Duodenal mucosa (tissue), 2 donors: ENCODE data around the gene MOK.
"Not testable (repeated sequence)": the region's sequence is repeated elsewhere in the genome, so short reads cannot be mapped to it uniquely, and the experiment has no call there.

Source experiments
- H3K27ac ChIP-seq: one replicate; pipeline ENCODE4 v1.7.0; 2013; ENCODE audit warnings: low read depth, low read length
- H3K27me3 ChIP-seq, 2 donors: one replicate each; pipeline ENCODE4 v1.7.0; 2013; ENCODE audit warnings: low read length in 2 of 2, control low read depth in 1 of 2; ENCODE audit not compliant: insufficient read depth in 2 of 2, control insufficient read depth in 1 of 2
- H3K36me3 ChIP-seq, 2 donors: one replicate each; pipeline ENCODE4 v1.7.0; 2013; ENCODE audit warnings: low read length in 2 of 2, control low read depth in 1 of 2; ENCODE audit not compliant: insufficient read depth in 2 of 2, control insufficient read depth in 1 of 2
- H3K4me1 ChIP-seq, 2 donors: one replicate each; pipeline ENCODE4 v1.7.0; 2013; ENCODE audit warnings: low read length in 2 of 2, control low read depth in 1 of 2; ENCODE audit not compliant: insufficient read depth in 2 of 2, control insufficient read depth in 1 of 2
- H3K4me3 ChIP-seq, 2 donors: one replicate each; pipeline ENCODE4 v1.7.0; 2013; ENCODE audit warnings: low read length in 2 of 2, low read depth in 1 of 2
- H3K9ac ChIP-seq, 2 donors: one replicate each; pipeline ENCODE4 v1.7.0; 2013; ENCODE audit warnings: low read length in 2 of 2, low read depth in 1 of 2
- H3K9me3 ChIP-seq, 2 donors: one replicate each; pipeline ENCODE4 v1.7.0; 2013; ENCODE audit warnings: low read length in 2 of 2, control low read depth in 1 of 2; ENCODE audit not compliant: control insufficient read depth in 1 of 2

MOK gene, protein sequence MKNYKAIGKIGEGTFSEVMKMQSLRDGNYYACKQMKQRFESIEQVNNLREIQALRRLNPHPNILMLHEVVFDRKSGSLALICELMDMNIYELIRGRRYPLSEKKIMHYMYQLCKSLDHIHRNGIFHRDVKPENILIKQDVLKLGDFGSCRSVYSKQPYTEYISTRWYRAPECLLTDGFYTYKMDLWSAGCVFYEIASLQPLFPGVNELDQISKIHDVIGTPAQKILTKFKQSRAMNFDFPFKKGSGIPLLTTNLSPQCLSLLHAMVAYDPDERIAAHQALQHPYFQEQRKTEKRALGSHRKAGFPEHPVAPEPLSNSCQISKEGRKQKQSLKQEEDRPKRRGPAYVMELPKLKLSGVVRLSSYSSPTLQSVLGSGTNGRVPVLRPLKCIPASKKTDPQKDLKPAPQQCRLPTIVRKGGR

DNA sequence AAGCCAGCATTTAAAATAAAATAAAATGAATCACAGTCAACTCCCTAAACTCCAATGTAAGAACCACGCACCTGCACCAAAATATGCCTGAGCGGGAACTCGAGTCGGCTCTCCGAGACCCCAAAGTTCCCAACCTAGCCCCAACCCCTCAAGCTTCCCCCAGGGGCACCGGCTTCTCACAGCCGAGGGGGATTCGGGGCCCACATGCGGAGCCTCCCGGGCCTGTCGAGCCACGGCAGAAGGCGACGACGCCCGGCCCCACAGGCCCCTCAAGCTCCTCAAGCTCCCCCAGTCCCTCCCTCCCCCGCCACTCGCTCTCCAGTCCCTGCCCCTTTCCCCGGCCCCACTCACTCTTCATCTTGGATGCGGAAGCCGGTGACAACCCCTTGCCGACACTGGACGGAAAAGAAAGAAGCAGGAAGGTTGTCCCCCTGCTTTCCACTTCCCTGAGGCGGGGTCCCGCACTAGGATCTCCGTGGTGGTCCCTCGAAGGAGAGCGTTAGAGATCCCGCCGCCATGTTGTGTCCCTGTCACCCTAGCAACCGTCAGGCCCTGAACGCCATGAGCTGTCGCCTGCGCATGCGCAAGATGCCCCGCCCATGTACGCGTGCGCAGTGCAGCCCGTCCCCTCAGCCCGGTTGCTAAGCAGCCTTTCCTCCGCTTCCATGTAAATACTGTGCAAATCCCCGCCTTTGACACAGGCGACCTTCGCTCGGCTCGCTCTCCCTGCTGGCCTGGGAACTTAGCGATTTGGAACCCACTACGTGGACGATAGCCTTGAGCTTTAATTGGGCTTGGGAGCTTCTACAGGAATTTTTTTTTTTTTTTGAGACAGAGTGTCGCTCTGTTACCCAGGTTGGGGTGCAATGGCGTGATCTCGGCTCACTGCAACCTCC lies at the start of gene MOK:
Gene MOK, minus strand, starts transcription at position 554 of the 896 bp plus-strand sequence. Its CDS starts 196 bp downstream, at position 358.
- H3K4me1 ChIP-seq, result peaks cover 3 to 5% of the 10 kb centered on the region in 2 donors
- H3K27ac ChIP-seq, result no peak within 1 kb of the TSS
- no peaks in the 10 kb centered on the region for H3K36me3 ChIP-seq
- H3K9ac ChIP-seq, result peak within 1 kb of the TSS; percentile 49 to 60
- H3K27me3 ChIP-seq, result no peaks in the 10 kb centered on the region
- H3K4me3 ChIP-seq, result peak within 1 kb of the TSS; percentile 82 to 98
- no peaks in the 10 kb centered on the region for H3K9me3 ChIP-seq

DNA sequence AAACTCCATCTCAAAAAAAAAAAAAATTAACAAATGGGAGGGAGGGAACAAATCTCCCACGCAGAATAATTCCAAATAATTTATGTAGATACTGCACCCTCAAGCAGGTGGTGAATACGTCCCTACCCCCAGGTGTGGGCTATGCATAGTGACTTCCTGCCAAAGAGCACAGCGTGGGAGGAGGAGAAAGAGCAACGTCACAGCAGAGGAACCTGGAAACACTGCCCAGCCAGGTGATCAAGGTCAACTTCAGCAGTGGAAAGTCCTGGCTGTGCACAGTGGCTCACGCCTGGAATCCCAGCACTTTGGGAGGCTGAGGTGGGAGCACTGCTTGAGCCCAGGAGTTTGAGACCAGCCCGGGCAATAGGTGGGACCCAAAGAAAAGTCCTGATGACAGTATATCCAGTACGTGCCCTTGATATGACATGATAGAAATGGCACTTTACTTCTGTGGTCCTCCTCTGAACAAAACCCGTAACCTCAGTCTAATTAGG lies 48.2 kb upstream of the MOK start:
- peaks cover 11 to 74% of the 10 kb centered on the region in 2 donors for H3K36me3 ChIP-seq
- no peaks in the 10 kb centered on the region for H3K4me1 ChIP-seq
- no peak overlapping the region for H3K4me3 ChIP-seq
- H3K27me3 ChIP-seq, result no peaks in the 10 kb centered on the region
- no peaks in the 10 kb centered on the region for H3K9me3 ChIP-seq
- no peak overlapping the region for H3K9ac ChIP-seq
- no peak overlapping the region for H3K27ac ChIP-seq

DNA sequence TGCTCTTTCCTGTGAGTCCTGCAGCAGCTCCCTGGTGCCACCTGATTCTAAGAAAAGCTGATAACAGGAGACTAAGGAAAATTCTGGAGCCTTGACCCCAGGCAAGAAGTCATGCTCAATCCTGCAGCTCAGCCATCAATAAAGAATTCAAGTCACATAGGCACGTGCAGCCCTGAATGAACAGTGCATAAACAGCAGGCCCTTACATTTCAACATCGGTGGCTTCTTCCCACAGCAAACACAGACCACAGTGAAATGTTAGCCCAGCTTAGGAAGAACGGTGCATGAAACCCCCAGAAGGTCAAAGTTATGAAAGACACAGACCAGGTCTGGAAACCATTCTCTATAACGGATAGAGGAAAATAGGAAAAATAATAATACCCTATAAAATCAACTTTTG lies 47.2 kb upstream of the MOK start:
- Histone ChIP-seq H3K27ac (no peak overlapping the region), H3K36me3 (peaks cover 19 to 74% of the 10 kb centered on the region in 2 donors), H3K9ac (no peak overlapping the region), H3K4me3 (no peak overlapping the region), H3K4me1 (no peaks in the 10 kb centered on the region), H3K27me3 (no peaks in the 10 kb centered on the region), H3K9me3 (no peaks in the 10 kb centered on the region)

DNA sequence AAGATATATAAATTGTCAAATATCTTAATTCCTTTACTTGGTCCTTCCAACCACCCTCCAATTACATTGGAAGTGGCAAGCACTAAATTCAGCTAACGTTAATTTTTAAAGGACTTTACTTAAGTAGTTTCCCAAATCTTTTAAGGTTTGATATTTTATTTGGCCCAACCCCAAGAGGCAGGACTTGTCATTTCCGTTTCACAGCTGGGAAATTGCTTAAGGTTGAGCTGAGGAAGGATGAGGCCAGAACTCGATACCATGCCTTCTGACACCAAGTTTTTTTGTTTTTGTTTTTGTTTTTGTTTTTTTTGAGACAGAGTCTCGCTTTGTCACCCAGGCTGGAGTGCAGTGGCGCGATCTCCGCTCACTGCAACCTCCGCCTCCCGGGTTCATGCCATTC lies 46.6 kb upstream of the MOK start:
- H3K9me3 ChIP-seq, H3K27me3 ChIP-seq, H3K9ac ChIP-seq, H3K4me3 ChIP-seq, H3K4me1 ChIP-seq: not testable (repeated sequence)
- H3K36me3 ChIP-seq, result peaks cover 19 to 74% of the 10 kb centered on the region in 2 donors
- peak overlapping the region; percentile 25 for H3K27ac ChIP-seq

DNA sequence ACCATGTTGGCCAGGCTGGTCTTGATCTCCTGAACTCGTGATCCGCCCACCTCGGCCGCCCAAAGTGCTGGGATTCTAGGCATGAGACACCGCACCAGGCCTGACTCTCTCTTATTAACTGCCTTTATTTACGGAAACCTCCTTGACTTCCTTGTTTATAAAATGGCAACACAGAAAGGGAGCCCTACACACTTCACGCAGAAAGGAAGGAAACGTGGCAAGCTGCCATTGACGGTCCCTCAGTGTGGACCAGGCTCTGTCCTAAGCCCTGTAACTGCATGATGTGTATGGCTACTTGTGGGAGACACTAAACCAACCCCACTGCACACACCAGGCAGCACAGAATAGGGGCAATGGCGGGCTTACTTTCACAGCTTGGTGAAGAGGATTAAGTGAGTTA lies 46.1 kb upstream of the MOK start:
- H3K9ac ChIP-seq, result no peak overlapping the region
- H3K4me3 ChIP-seq, result no peak overlapping the region
- no peaks in the 10 kb centered on the region for H3K4me1 ChIP-seq
- peak overlapping the region; percentile 25 for H3K27ac ChIP-seq
- no peaks in the 10 kb centered on the region for H3K27me3 ChIP-seq
- H3K9me3 ChIP-seq, result no peaks in the 10 kb centered on the region
- peaks cover 19 to 75% of the 10 kb centered on the region in 2 donors for H3K36me3 ChIP-seq

DNA sequence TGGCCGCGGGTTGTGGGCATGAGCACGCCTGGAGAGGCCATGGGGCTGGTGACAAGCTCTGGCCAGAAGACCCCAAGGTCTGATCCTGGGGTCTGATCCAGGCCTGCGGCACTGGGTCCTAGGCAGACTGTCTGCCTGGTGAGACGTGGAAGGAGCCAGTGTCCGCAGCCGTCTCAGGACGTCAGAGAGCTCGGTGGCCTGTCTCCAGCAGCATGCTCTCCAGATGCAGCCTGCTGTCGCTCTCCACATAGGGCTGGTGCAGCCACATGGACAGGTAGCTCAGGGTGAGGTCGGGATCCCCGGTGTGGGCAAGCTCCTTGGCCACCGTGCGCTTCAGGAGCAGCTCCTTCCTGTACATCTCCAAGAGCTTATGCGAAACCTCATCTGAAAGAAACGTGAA lies 43.4 kb upstream of the MOK start:
- no peaks in the 10 kb centered on the region for H3K9me3 ChIP-seq
- H3K36me3 ChIP-seq, result peaks cover 34 to 69% of the 10 kb centered on the region in 2 donors
- H3K27ac ChIP-seq, result no peak overlapping the region

DNA sequence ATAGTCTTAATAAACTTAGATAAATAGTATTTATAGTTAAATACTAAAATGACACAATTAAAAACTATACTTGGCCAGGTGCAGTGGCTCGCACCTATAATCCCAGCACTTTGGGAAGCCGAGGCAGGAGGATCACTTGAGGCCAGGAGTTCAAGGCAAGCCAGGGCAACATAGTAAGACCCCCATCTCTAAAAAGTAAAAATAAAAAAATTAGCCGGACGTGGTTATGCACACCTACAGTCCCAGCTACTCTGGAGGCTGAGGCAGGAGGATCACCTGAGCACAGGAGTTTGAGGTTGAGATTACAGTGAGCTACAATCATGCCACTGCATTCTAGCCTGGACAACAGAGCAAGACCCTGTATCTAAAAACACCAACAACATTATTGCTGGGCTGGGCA lies 41.7 kb upstream of the MOK start:
- Histone ChIP-seq H3K9me3 (no peaks in the 10 kb centered on the region), H3K9ac (no peak overlapping the region), H3K27me3 (no peaks in the 10 kb centered on the region), H3K4me3 (no peak overlapping the region), H3K27ac (no peak overlapping the region), H3K4me1 (no peaks in the 10 kb centered on the region), H3K36me3 (peaks cover 34 to 70% of the 10 kb centered on the region in 2 donors)

More for the DNA sequence above, 43.4 kb upstream of the MOK start:
- no peak overlapping the region for H3K9ac ChIP-seq
- H3K4me3 ChIP-seq, result no peak overlapping the region
- no peaks in the 10 kb centered on the region for H3K27me3 ChIP-seq
- no peaks in the 10 kb centered on the region for H3K4me1 ChIP-seq

DNA sequence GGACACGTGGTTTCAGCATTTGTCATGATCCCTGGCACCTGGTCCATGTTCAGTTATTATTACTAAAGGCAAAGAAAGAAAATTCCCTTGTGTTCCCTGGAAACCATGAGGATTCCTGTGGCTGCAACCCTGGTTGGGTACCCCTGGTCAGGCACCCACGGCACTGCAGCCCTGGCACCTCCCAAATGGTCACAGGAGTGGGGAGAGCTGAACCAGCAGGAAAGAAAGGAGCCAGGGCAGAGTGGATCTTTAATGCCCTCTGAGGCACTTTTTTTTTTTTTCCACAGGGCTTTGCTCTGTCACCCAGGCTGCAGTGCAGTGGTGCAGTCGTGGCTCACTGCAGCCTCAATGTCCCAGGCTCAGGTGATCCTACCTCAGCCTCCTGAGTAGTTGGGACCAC lies 40.3 kb upstream of the MOK start:
- no peaks in the 10 kb centered on the region for H3K9me3 ChIP-seq

DNA sequence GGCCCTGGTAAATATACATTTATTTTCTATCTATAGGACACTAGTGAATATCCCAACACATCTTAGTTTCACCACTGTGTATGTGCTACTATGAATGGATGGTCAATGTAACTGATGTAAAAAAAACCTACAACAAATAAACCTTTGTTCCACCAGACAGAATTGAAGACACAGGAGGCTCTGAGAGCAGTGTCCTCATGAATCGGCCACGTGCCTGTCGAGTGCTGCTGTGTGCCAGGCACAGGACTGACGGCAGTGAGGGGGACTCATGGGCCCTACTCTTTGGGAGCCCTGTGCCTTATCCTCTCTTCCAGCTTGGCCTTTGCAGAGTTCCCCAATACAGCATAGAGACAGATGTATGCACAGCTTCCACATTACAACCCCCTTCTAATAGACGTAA lies 39.5 kb upstream of the MOK start:
- Histone ChIP-seq H3K4me1 (no peaks in the 10 kb centered on the region), H3K36me3 (peaks cover 40 to 76% of the 10 kb centered on the region in 2 donors), H3K9me3 (no peaks in the 10 kb centered on the region), H3K9ac (no peak overlapping the region), H3K4me3 (no peak overlapping the region), H3K27me3 (no peaks in the 10 kb centered on the region), H3K27ac (no peak overlapping the region)

More for the DNA sequence above, 40.3 kb upstream of the MOK start:
- no peaks in the 10 kb centered on the region for H3K27me3 ChIP-seq
- H3K4me1 ChIP-seq, result no peaks in the 10 kb centered on the region
- peaks cover 40 to 80% of the 10 kb centered on the region in 2 donors for H3K36me3 ChIP-seq
- no peak overlapping the region for H3K27ac ChIP-seq
- no peak overlapping the region for H3K9ac ChIP-seq
- H3K4me3 ChIP-seq, result no peak overlapping the region

DNA sequence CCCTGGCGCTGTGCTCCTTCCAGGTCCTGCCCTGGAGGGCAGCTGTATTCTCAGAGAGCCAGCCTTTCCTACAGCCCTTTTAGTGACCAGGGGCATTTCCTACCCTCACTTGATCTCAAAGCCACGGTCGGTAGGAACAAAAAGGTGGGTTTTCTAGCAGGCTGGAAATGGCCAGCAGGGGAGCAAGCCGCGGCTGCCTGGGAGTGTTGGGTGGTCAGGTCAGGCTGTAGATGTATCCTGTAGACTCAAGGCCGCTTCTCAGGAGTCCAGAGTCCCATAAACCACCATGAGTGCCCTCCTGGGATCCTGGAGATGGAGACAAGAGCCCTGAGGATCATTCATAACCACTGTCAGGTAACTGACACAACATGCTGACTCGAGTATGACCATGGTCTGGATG lies 39.1 kb upstream of the MOK start:
- Histone ChIP-seq H3K36me3 (peaks cover 40 to 73% of the 10 kb centered on the region in 2 donors), H3K9ac (no peak overlapping the region), H3K27me3 (no peaks in the 10 kb centered on the region), H3K27ac (no peak overlapping the region), H3K9me3 (no peaks in the 10 kb centered on the region), H3K4me1 (no peaks in the 10 kb centered on the region), H3K4me3 (no peak overlapping the region)
